Stimulated activated CD8-positive, alpha-beta memory T cell treated with anti-CD3 and anti-CD28 coated beads, Interleukin-7, amount 100 ng/mL, for 48 hours (primary cell): ENCODE data around the gene CD96.
A peak's percentile ranks its signal among the peaks of the same experiment; 100 is the strongest.
"Not testable (repeated sequence)": the region's sequence is repeated elsewhere in the genome, so short reads cannot be mapped to it uniquely, and the experiment has no call there.

Experiments used
- DNase-seq, 2 donors: peaks; one replicate each; pipeline ENCODE4 v3.0.0-alpha.2; 2020; ENCODE audit warnings: low read depth in 1 of 2; ENCODE audit errors: extremely low read depth in 1 of 2

The CD96 gene, protein sequence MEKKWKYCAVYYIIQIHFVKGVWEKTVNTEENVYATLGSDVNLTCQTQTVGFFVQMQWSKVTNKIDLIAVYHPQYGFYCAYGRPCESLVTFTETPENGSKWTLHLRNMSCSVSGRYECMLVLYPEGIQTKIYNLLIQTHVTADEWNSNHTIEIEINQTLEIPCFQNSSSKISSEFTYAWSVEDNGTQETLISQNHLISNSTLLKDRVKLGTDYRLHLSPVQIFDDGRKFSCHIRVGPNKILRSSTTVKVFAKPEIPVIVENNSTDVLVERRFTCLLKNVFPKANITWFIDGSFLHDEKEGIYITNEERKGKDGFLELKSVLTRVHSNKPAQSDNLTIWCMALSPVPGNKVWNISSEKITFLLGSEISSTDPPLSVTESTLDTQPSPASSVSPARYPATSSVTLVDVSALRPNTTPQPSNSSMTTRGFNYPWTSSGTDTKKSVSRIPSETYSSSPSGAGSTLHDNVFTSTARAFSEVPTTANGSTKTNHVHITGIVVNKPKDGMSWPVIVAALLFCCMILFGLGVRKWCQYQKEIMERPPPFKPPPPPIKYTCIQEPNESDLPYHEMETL

DNA sequence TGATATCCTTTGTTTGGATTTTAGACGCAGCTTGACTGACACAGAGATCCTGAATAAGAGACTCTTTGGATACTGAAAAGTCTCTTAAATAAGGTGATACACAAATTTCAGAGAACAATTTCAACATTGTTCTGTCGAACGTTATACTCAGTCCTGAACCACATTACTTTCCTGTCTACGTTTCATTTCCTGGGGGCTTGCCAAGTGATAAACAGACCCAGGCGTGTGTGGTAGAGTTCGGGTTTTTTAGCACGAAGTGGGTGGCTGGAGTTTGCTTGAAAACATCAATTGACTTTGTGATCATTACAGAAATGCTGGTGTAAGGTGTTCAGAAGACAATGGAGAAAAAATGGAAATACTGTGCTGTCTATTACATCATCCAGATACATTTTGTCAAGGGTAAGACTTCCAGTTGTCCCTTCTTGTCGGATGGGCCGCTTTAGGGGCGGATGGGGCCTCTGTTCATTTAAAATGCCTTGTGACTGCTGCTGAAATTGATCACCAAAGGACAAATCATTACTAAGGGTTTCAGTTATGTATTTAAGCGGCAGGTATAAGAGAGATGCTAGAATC is at the start of gene CD96:
Gene CD96, plus strand, starts transcription at position 287 of the 573 bp plus-strand sequence. Its CDS starts 52 bp downstream, at position 339.
- DNase-seq, result peak; percentile 41 to 58

DNA sequence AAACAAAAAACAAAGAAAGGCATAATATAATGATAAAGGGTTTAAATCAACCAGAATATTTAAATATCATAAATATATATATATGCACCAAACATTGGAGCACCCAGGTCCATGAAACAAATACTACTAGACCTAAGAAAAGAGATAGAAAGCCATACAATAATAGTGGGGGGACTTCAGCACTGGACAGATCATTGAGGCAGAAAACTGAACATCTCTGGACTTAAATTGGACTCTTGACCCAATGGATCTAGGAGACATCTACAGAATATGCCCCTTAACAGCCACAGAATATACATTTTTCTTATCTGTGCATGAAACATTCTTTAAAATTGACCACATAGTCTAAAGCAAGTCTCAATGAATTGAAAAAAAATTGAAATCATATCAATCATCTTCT is 48.7 kb upstream of the CD96 start:
- no peak for DNase-seq

DNA sequence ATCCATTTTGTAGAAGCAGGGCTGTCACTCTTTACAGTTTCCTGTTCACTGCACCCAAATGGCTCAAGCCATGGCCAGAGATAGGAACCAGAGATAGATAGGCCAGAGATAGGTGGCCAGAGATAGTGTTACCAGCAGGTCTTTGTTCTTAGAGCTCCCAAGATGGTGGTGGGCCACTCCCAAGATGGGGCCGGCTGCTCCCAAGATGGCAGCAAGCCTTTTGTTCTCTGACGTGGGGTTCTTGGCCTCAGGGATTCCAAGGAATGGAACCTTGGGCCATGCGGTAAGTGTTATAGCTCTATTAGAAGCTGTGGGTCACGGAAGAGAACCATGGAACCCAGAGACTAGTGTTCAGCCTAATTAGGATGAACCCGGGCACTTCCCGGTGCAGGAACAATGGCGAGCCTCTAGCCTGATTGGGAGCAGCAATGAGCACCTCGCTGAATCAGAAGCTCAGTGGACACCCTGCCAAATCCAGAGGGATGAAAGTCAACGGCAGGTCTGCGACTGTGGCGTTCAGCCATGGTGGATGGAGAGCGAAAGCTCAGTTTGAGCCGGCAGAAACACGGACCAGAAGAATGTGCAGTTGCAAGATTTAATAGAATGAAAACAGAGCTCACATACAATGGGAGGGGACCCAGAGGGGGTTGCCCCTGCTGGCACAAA is 45.0 kb upstream of the CD96 start:
- DNase-seq, result no peak

DNA sequence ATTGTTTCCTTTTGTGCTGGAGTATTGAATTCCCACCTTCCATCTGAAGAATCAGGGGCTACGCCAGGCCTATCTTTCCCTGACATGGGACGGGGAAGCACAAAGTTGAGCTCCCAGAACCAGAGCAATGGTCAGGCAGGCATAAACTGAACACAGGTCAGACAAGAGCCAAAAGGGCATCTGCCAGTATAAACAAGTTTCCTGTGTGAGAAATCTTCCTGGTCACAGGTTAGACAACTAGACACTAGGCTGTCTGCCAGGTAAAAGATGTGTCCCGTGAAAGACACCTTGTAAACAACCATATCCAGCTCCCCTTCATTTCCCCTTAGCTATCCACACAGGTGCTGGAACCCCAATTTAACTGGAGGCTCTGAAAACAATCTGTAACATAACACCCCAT is 44.0 kb upstream of the CD96 start:
- DNase-seq, result no peak

DNA sequence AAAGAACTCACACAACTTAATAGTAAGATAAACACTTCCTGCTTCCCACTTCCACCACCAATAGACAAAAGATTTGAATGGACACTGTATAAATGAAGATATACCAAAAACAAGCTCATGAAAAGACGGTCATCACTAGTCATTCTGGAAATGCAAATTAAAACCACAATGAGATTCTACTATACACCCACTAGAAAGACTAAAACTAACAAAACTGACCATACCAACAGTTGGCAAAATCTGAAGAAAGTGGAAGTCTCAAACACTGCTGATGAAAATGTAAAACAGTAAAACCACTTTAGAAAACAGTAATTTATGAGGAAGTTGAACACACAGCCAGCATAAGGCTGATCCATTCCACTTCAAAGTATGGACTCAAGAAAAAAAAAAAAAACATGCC is 35.6 kb upstream of the CD96 start:
- DNase-seq, result no peak

DNA sequence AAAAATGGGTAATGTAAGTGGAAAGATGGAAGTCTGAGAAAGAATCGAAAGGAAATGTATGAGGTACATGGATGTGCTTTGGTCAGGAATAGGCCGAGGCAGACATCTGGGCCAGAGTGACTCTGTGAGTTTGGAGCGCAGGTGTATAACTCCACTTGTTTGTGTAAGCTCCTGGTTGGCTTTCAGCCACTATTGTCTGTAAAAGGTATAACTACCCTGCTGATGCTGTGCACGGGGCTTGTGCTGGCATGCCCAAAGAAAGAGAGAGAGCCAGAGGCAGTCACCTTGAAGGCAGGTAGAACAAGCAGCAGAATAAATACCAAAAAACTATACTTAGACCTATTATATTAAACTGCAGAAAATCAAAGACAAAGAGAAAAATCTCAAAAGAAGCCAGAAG is 32.7 kb upstream of the CD96 start:
- DNase-seq, result no peak

DNA sequence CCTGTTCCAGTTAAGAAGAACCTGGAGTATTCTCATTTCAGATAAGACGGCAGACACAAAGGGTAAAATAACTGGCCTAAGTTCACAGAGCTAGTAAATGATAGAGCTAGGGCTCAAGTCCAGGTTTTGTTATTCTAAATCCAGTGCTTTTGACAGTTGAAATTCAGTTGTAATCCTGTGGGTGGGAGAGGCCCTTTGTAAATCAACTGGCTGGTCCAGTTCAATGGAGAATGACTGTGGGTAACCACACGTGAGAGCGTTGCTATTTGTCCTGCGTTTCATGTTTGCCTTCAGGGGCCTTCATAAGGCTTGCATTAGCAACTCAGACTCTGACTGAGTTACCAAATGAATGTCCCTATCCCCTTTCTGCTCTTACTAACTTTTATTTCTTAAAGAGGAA is 24.2 kb upstream of the CD96 start:
- DNase-seq, result no peak

DNA sequence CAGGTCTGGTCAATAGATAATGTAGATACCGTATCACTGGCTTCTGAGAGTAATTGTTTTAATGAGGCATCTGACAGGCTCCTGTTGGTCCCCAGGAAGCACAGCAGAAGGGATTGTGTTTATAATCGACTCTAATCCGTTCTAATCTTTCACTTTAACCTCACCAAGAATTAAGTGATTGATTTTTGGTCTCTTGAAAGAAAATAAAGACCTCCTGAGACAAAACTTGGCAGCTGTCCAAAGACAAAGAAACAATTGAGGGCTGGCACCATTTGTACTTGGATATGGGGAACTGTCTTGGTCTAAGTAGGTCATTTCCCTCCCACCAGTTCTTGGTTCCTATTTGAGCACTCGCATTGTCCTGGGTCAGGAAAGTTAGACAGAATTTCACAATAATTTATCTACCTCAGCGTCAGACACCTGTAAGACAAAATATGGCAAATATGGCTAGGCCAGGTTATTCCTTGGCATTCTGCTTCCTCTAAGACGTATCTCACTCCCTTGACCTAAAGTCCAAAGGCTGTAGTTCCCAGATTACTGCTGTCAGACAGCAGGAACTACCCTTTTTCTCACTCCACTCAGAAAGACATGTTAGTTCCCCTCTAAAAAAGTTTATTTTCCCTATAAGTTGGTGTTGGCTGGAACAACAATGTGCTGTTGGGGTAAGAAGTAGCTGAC is 22.7 kb upstream of the CD96 start:
- DNase-seq, result no peak

DNA sequence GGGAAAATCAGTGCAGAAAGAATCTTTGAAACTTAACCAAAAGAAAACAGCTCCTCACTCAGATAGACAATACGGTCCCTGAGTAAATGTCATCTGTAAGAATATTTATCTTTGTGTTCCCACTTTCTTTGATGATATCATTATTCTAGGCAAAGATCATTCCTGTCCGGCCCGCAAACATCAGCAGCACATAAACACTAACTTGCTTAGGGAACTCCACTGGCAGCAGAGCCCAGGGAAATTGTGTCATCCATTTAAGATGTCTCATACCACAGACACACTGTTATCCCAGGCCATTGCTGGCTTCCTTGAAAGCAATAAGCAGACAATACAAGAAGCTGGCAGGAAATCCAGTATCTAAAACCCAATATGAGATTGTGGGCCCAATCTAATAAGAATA is 20.1 kb upstream of the CD96 start:
- DNase-seq, result no peak

DNA sequence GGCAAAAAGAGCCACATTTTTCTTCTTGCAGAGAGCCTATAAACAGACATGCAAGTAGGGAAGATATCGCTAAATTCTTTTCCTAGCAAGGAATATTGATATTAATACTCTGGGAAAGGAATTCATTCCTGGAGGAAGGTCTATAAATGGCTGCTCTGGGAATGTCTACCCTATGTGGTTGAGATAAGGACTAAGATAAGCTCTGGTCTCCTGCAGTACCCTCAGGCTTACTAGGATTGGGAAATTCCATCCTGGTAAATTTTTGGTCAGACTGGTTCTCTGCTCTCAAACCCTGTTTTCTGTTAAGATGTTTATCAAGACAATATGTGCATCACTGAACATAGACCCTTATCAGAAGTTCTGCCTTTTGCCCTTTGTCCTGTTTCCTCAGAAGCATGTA is 17.5 kb upstream of the CD96 start:
- not testable (repeated sequence) for DNase-seq

DNA sequence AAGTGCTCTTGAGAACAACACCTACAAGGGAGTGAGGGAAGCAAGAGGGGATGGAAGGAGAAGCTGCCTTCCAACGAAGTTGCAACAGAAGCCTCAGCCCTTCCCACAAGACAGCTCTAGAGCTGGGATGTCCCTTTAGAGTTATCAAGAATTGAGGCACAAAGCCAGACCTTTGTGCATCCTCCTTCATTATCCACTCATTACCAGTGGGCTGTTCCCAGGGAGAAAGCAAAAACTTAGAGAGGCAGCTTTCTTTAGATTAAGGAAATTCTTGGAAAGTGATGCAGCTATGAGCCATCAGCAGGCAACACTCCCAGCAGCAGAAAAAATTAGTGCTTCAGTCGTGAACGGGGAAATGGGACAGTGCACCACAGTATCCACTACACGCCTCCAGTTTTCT is 10.6 kb upstream of the CD96 start:
- no peak for DNase-seq

DNA sequence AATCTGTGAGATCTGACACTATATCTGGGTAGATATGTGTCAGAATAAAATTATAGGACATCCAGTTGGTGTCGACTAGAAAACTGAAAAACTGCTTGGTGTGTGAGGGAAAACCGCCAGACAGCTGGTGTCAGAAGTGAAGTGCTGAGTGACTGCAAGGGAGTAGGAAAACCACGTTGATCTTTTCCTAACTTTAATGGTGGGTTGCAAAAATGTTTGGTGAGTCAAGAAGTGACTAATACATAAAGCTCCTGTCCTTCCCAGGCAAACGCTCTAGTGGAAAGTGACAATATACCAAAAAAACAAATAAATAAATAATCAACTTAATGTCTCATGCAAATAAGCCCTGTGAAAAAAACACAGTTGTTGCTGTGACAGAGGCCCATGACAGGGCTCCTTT is 7.3 kb upstream of the CD96 start:
- no peak for DNase-seq

DNA sequence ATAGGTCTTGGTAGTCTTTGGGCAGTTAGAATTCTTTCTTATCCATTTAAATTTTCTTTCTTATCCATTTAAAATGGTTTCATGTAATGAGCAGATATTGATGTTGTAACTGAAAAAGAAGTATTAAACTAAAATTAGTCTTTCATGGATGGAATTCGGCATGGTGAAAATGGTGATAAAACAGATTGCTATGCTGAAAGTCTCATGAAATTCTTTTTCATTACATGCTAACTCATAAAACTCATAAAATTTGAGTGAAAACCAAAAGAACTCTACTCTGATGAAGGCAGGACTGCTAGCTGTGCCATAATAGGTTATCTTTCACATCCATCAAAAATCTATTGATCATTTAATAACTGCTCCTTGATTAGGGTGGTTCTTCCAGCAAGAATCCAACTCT is 3.9 kb upstream of the CD96 start:
- DNase-seq, result no peak

DNA sequence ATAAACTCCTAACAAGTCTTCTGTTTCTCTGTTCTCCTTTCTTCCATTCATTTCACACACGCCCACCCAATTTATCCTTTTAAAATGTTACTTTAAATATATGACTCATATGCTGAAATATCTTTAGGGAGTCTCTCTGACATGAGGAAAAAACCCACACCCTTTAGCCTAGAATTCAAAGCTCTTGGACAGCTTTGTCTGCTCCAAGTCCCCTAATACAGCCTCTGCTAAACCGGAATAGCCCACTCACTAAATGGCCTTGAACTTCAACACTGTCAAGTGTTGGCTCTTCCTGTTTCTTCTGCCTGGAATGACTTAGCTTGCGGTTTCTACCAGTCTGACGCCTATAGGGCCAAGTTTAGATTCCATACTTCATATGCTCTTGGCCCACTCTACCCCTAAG is 3.3 kb upstream of the CD96 start:
- DNase-seq, result no peak

DNA sequence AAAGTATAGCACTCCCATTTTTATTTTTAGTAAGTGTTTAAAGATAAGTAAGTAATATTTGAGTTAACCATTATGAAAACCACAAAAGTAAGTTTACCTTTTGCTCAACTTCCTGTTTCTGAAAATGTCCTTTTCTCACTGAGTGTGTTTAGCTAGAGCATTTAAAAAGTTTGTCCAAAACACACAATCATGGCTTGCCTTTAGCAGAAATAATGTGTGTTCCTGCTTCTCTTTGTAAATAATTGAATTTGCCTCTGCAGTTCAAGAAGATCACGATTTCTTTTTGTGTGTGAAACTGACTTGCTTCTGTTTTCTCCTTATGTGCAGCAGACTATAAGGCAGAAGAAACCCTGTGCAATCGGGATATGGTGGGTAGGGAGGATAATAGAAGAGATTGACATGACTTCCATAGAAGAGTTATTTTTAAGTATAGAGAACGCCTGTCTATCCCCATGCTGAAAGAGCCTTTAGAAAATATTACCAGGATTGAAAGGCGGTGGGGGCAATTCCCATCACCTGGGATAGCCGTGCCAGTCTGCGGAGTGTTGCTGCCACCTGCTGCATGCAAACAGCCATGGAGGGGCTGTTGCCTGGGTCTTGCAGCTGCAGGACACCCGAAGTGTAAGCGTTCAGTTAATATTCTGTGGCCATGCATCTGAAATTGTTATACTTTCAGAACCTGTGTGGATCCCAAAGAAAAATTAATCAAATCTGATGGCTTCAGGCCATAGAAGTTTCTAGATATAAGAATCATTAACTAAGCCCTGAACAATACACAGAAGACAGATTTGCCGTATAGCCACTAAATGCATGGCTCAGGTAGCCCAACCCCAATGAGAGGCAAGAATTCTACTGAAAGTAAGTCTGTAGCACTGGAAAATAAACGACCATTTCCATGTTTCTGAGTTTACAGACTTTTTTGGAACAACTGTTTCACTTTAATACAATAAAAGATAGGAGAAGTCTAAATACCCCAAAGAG is 2.4 kb upstream of the CD96 start:
- DNase-seq, result peak; percentile 20 to 54

DNA sequence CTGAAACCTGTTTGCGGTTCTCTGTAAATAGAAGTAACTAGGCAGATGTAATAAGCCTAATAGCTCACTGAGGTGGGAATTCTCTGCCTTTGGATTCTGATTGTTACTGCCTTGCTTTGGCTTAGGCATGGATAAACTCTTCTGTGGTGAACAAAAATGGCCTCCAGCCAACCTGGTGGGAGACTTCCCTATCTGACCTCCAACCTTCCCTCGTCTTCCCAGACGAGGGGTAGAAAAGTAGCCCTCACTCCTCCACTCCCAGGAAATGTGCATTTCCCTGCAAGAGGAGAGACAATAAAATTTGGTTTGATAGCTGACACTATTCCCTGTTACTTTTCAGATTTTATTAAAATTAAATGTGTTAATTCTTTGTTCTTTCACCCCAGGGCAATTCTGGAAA is 606 bp upstream of the CD96 start:
- no peak for DNase-seq

DNA sequence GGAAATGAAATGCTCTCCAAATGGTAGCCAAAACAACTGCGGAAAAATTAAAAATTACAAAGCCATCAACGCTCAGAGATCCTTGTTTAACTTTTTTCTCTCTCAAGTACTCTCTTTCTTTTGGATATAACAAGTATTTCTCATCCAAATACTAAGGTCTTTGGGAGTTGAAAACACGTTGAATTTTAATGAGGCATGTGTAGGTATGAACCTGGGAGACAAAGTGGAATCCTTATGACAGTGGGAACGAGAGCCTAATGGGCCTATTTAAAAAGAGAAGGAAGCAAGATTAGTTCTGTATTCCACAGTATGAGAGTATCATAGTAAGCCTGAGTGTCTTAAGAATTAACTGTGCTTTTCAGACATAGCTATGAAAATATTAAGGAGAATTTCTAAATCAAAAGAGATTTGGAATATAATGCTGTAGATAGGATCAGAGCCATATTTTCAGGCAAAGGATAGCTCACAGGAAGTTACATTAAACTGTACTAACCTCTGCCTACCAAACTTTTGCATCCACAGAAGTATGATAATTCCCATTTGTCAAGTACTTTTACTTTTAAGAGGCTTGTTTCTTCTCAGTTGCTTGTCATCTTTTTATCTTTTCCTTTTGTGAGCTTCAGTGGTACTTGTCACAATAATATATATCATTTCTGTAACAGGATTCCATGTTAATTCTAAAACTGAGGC is 759 bp downstream of the CD96 start:
- no peak for DNase-seq

DNA sequence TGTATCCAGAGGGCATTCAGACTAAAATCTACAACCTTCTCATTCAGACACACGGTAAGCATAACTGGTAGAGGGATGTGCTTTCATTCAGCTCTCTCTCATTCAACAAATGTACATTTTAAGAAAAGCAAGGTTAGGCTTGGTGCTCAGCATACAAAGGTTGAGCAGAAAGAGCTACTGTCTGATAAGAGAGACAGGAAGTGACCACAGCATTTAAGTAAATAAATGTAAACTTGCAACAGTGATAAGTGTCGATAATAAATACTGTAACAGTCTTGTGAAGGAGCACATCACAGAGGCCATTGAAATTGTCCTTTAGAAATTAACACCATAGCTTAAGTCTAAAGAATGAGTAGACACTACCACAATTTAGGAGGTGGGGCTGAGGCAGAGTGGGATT is 3.4 kb downstream of the CD96 start:
- DNase-seq, result no peak

DNA sequence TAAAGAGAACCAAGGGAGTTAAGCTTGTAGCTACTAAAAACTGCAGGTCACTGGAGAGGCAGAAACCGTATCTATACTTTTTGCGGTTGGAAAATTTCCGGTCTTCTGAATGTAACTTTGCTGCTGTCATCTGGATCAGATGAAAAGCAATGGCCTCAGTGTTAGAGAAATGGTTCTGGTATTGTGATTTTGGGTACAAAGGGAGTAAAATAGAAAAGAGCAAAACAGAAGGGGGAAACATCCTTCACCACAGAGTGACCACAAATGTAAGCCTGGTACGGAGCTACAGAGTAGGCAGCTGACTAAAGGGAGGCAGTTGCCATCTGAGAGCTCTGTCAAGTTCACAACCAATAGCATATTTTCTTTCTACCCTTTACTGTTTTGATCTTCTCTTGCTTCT is 5.6 kb downstream of the CD96 start:
- DNase-seq, result peak in 1 of 2 donors; percentile 45

DNA sequence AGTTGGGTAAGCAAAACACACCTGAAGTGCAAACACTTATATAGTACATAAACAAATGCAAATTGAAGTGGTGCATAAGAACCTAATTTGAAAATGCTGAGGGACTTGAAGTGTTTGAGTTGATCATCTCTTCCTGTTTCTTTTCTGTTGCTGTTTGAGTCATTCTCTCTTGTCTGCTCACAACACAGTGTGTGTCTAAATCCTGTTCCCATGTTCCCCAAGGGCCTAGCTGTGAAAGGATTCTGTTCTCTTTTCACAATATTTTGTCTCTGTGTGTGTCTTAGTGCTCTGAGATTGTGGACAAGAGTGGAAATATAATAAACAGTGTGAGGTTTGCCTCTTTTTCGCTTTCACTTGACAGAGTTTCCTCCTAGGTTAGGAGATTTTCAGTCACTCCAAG is 6.1 kb downstream of the CD96 start:
- no peak for DNase-seq
